ENCODE data around the gene SMARCB1. TPM values are rescaled to one million over a fixed set of nuclear protein-coding genes. Genes with fewer than 3 reads are reported as not detected.

SMARCB1 gene
- polyA plus RNA-seq, 1 donor (not counting 4 experiments of a cell fraction or from before 2014, with no cell fraction given), result 95.2 TPM

DNA sequence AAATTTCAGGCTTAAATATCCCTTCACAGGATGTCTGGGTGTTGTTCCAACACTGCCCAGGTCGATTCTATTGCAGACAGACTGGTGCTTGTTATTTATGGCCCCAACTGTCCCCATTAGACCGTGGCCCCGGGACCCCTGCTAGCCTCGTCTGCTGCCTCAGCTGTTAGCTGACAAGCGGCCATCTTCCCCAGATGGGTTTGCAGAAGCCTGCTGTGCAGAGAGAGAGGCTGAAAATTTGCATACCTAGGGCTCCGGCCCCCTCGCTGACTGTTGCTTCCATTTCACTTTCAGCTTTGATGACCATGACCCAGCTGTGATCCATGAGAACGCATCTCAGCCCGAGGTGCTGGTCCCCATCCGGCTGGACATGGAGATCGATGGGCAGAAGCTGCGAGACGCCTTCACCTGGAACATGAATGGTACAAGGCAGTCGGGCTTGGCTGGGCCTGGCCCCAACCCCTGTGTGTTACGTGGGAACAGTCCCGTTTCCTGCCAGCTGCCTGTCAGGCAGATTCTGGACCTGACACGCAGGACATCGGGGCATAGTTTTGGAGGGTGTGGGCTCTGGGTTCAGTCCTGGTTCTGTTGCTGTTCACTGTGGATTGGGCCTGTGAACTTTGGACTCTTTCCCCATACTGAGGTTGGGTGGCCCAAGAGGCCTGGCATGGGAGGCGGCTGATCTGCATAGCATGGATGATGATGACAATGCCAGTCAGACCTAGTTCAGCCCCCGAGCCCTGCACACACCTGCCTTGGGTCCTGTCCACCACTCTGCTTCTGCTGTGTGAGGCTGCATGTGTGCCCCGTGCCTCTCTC lies 16.4 kb downstream of the SMARCB1 start:
- no peak overlapping the region for H3K4me2 ChIP-seq (ENCODE audit: control insufficient read depth, extremely low read depth, insufficient read depth, low read depth, low read length)
- H3K9me1 ChIP-seq (ENCODE audit: control insufficient read depth, extremely low read depth, insufficient read depth, low read length), result no peaks in the 10 kb centered on the region
- TF ChIP-seq, protein P1, sequence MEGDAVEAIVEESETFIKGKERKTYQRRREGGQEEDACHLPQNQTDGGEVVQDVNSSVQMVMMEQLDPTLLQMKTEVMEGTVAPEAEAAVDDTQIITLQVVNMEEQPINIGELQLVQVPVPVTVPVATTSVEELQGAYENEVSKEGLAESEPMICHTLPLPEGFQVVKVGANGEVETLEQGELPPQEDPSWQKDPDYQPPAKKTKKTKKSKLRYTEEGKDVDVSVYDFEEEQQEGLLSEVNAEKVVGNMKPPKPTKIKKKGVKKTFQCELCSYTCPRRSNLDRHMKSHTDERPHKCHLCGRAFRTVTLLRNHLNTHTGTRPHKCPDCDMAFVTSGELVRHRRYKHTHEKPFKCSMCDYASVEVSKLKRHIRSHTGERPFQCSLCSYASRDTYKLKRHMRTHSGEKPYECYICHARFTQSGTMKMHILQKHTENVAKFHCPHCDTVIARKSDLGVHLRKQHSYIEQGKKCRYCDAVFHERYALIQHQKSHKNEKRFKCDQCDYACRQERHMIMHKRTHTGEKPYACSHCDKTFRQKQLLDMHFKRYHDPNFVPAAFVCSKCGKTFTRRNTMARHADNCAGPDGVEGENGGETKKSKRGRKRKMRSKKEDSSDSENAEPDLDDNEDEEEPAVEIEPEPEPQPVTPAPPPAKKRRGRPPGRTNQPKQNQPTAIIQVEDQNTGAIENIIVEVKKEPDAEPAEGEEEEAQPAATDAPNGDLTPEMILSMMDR (optimal IDR thresholded peaks at IDR 0.05 in 1 of 3, IDR thresholded peaks at IDR 0.05 in 1 of 3, conservative IDR thresholded peaks at IDR 0.05 in 1 of 3; ENCODE audit: extremely low read depth in 1 of 3, insufficient read depth in 2 of 3, low read length in 3 of 3), result no peak
- no peak for TF ChIP-seq EZH2 (IDR thresholded peaks at IDR 0.05; ENCODE audit: low read length)
- DNase-seq (ENCODE audit: low read depth, low spot score), result no peak
- H3K9me3 ChIP-seq (ENCODE audit: control insufficient read depth, low read depth, low read length), result no peaks in the 10 kb centered on the region
- no peak overlapping the region for H2AFZ ChIP-seq (ENCODE audit: control insufficient read depth, low read length)
- no peaks in the 10 kb centered on the region for H3K4me1 ChIP-seq (ENCODE audit: control insufficient read depth, extremely low read depth, insufficient read depth, low read length)
- no peaks in the 10 kb centered on the region for H3K79me2 ChIP-seq (ENCODE audit: control insufficient read depth, insufficient read depth, low read length)
- no peak for FAIRE-seq
- peaks cover 39% of the 10 kb centered on the region in 2 experiments for H3K36me3 ChIP-seq (ENCODE audit: control insufficient read depth in 2 of 2, extremely low read depth in 1 of 2, insufficient read depth in 2 of 2, low read length in 2 of 2)
- no peaks in the 10 kb centered on the region for H4K20me1 ChIP-seq (ENCODE audit: control insufficient read depth, extremely low read depth, insufficient read depth, low read length)
- dilution Hi-C loops (cut with MboI; ENCODE audit: extremely low pct_ligation_motif_present, low sequenced_read_pairs), result no loop called here
- no peak overlapping the region for H3K9ac ChIP-seq (ENCODE audit: control insufficient read depth, extremely low read depth, insufficient read depth, low read length)
- H3K4me3 ChIP-seq (ENCODE audit: control insufficient read depth in 2 of 3, extremely low read depth in 1 of 3, insufficient read depth in 2 of 3, low read depth in 1 of 3, low read length in 3 of 3), result no peak overlapping the region
- H3K27ac ChIP-seq (ENCODE audit: control insufficient read depth, insufficient read depth, low read length), result no peak overlapping the region
- H3K27me3 ChIP-seq (ENCODE audit: control insufficient read depth, extremely low read depth, insufficient read depth, low read length), result no peaks in the 10 kb centered on the region

DNA sequence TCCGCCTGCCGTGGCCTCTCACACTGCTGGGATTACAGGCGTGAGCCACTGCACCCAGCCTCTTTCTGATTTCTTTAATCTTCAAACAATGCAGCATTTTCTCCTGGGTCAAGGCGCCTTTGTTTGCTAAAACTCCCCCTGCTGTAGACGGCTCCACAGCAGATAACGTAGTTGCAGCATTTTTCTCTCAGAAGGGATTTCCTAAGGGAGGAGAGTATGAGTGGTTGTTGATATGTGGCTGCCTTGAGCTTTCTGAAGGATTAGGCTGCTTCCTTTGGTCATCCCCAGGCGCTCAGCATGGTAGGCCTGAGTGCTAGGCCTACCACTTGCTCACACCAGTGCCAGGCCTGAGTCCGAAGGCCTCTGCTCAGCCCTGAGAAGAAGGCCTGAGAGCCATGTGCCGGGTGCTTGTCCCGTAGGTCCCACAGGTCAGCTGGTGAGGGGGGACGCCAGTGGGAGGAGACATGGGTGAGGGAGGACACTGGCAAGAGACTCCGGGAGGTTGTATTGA lies 18.1 kb downstream of the SMARCB1 start:
- no peaks in the 10 kb centered on the region for H3K79me2 ChIP-seq (ENCODE audit: control insufficient read depth, insufficient read depth, low read length)
- no peaks in the 10 kb centered on the region for H3K4me1 ChIP-seq (ENCODE audit: control insufficient read depth, extremely low read depth, insufficient read depth, low read length)
- H4K20me1 ChIP-seq (ENCODE audit: control insufficient read depth, extremely low read depth, insufficient read depth, low read length), result no peaks in the 10 kb centered on the region
- FAIRE-seq (no peak), DNase-seq (ENCODE audit: low read depth, low spot score) (no peak)
- peaks cover 36% of the 10 kb centered on the region in 2 experiments for H3K36me3 ChIP-seq (ENCODE audit: control insufficient read depth in 2 of 2, extremely low read depth in 1 of 2, insufficient read depth in 2 of 2, low read length in 2 of 2)
- dilution Hi-C loops (cut with MboI; ENCODE audit: extremely low pct_ligation_motif_present, low sequenced_read_pairs), result no loop called here
- no peaks in the 10 kb centered on the region for H3K9me3 ChIP-seq (ENCODE audit: control insufficient read depth, low read depth, low read length)
- H3K4me3 ChIP-seq (ENCODE audit: control insufficient read depth in 2 of 3, extremely low read depth in 1 of 3, insufficient read depth in 2 of 3, low read depth in 1 of 3, low read length in 3 of 3), result no peak overlapping the region
- no peaks in the 10 kb centered on the region for H3K27me3 ChIP-seq (ENCODE audit: control insufficient read depth, extremely low read depth, insufficient read depth, low read length)
- no peak overlapping the region for H3K4me2 ChIP-seq (ENCODE audit: control insufficient read depth, extremely low read depth, insufficient read depth, low read depth, low read length)
- H3K27ac ChIP-seq (ENCODE audit: control insufficient read depth, insufficient read depth, low read length), result no peak overlapping the region
- H3K9me1 ChIP-seq (ENCODE audit: control insufficient read depth, extremely low read depth, insufficient read depth, low read length), result no peaks in the 10 kb centered on the region
- H3K9ac ChIP-seq (ENCODE audit: control insufficient read depth, extremely low read depth, insufficient read depth, low read length), result no peak overlapping the region
- TF ChIP-seq, protein P1 (optimal IDR thresholded peaks at IDR 0.05 in 1 of 3, IDR thresholded peaks at IDR 0.05 in 1 of 3, conservative IDR thresholded peaks at IDR 0.05 in 1 of 3; ENCODE audit: extremely low read depth in 1 of 3, insufficient read depth in 2 of 3, low read length in 3 of 3), result no peak
- no peak for TF ChIP-seq EZH2 (IDR thresholded peaks at IDR 0.05; ENCODE audit: low read length)
- no peak overlapping the region for H2AFZ ChIP-seq (ENCODE audit: control insufficient read depth, low read length)

Data from keratinocyte (primary cell).